Colonic mucosa (tissue), 4 donors: ENCODE measurements around the gene DTNBP1. TPM values are rescaled to one million over a fixed set of nuclear protein-coding genes. Genes with fewer than 3 reads are reported as not detected.

Experiments used
- DNase-seq: peaks from one replicate; pipeline ENCODE4 v3.0.0-alpha.2; 2020
- H3K27ac ChIP-seq: fragments of 200-600 bp; one replicate; pipeline ENCODE4 v1.8.0; 2021
- H3K27me3 ChIP-seq: fragments of 200-600 bp; one replicate; pipeline ENCODE4 v1.8.0; 2021
- H3K36me3 ChIP-seq: fragments of 200-600 bp; one replicate; pipeline ENCODE4 v1.8.0; 2021
- H3K4me1 ChIP-seq: fragments of 200-600 bp; one replicate; pipeline ENCODE4 v1.8.0; 2021; ENCODE audit warnings: mild to moderate bottlenecking
- H3K4me3 ChIP-seq: fragments of 200-600 bp; one replicate; pipeline ENCODE4 v1.8.0; 2021
- H3K9ac ChIP-seq, 2 donors: one replicate each; pipeline ENCODE4 v1.7.0; 2013; ENCODE audit warnings: control low read depth in 2 of 2, low read depth in 2 of 2, low read length in 2 of 2
- H3K9me3 ChIP-seq: fragments of 200-600 bp; one replicate; pipeline ENCODE4 v1.8.0; 2021
- CTCF ChIP-seq: fragments of 200-600 bp; IDR thresholded peaks from one replicate; pipeline ENCODE4 v1.8.0; 2022; ENCODE audit warnings: antibody characterized with exemption, mild to moderate bottlenecking
- intact Hi-C: fragments of 100-400 bp; cut with DNase I; formaldehyde crosslinking; loops from one replicate; pipeline ENCODE4 v1.14.1; 2022
- total RNA-seq, 2 donors: library from RNA; stranded (reverse); fragmentation: NEBNext Ultra II Directional in 1 of 2; extraction: Animal tissue kit (Norgen Biotek cat#: 25700) in 1 of 2; gene quantifications; one replicate each; pipeline ENCODE4 v1.2.1, GENCODE V29; 2021
- donor health status: healthy.
- donor health status: DM: no; HTN: no; CAD: no.
- donor health status: DM: no; HTN: no; CAD: no.

DTNBP1 gene
- total RNA-seq, 2 donors from 2014 or later, result 17.4 to 22.0 TPM

- H3K9me3 ChIP-seq, result no peaks in the 10 kb centered on the region
- H3K27ac ChIP-seq, result no peak overlapping the region
- no peak overlapping the region for H3K4me3 ChIP-seq
- H3K36me3 ChIP-seq, result no peaks in the 10 kb centered on the region
- DNase-seq, result no peak
- no peaks in the 10 kb centered on the region for H3K27me3 ChIP-seq
- intact Hi-C loops, result no loop called here
- H3K9ac ChIP-seq, result no peak overlapping the region
- H3K4me1 ChIP-seq, result no peaks in the 10 kb centered on the region
- no peak for TF ChIP-seq CTCF
These were observed 127.9 kb downstream of the DTNBP1 start for GRCh38 chr6:15534974-15535373.

GRCh38 chr6:15533379-15534026 lies 129.3 kb downstream of the DTNBP1 start:
- intact Hi-C loops, result no loop called here
- no peaks in the 10 kb centered on the region for H3K4me1 ChIP-seq
- no peaks in the 10 kb centered on the region for H3K36me3 ChIP-seq
- H3K27me3 ChIP-seq, result no peaks in the 10 kb centered on the region
- no peak for DNase-seq
- H3K9me3 ChIP-seq, result no peaks in the 10 kb centered on the region
- H3K9ac ChIP-seq, result no peak overlapping the region
- H3K27ac ChIP-seq, result no peak overlapping the region
- no peak overlapping the region for H3K4me3 ChIP-seq
- TF ChIP-seq CTCF, result no peak

- no peak for TF ChIP-seq CTCF
- Histone ChIP-seq H3K9ac (no peak overlapping the region), H3K4me3 (no peak overlapping the region), H3K27me3 (no peaks in the 10 kb centered on the region), H3K36me3 (no peaks in the 10 kb centered on the region), H3K27ac (no peak overlapping the region), H3K9me3 (no peaks in the 10 kb centered on the region), H3K4me1 (no peaks in the 10 kb centered on the region)
- DNase-seq, result no peak
- intact Hi-C loops, result no loop called here
These were observed 130.9 kb downstream of the DTNBP1 start for GRCh38 chr6:15531973-15532372.

GRCh38 chr6:15530411-15530810 lies 132.4 kb downstream of the DTNBP1 start:
- TF ChIP-seq CTCF, result no peak
- Histone ChIP-seq H3K9me3 (no peaks in the 10 kb centered on the region), H3K4me1 (no peaks in the 10 kb centered on the region), H3K27me3 (no peaks in the 10 kb centered on the region), H3K4me3 (no peak overlapping the region), H3K36me3 (no peaks in the 10 kb centered on the region), H3K9ac (no peak overlapping the region), H3K27ac (no peak overlapping the region)
- intact Hi-C loops, result no loop called here
- DNase-seq, result no peak

- Histone ChIP-seq H3K9me3 (no peaks in the 10 kb centered on the region), H3K36me3 (no peaks in the 10 kb centered on the region), H3K9ac (no peak overlapping the region), H3K4me3 (no peak overlapping the region), H3K27ac (no peak overlapping the region), H3K4me1 (no peaks in the 10 kb centered on the region), H3K27me3 (no peaks in the 10 kb centered on the region)
- TF ChIP-seq CTCF, result no peak
- intact Hi-C loops, result no loop called here
- DNase-seq, result no peak
These were observed 134.0 kb downstream of the DTNBP1 start for GRCh38 chr6:15528870-15529269.
